Activated naive CD8-positive, alpha-beta T cell treated with anti-CD3 and anti-CD28 coated beads, Interleukin-2, amount 50 U/mL, for 24 hours (primary cell): ENCODE measurements around the gene NHSL1.

Experiments used
- ATAC-seq: fragments of 150-1000 bp; cut with Tn5 transposase; one replicate; pipeline ENCODE4 v1.10.0; 2021
- DNase-seq: peaks from one replicate; pipeline ENCODE4 v3.0.0; 2021
- H3K27ac Mint-ChIP-seq: one replicate; pipeline ENCODE4 v1.8.0; 2021; ENCODE audit warnings: mild to moderate bottlenecking, mixed read lengths
- H3K27me3 Mint-ChIP-seq: one replicate; pipeline ENCODE4 v1.8.0; 2021; ENCODE audit warnings: mixed read lengths
- H3K36me3 Mint-ChIP-seq: one replicate; pipeline ENCODE4 v1.8.0; 2021; ENCODE audit warnings: low read depth, mixed read lengths
- H3K4me1 Mint-ChIP-seq: one replicate; pipeline ENCODE4 v1.8.0; 2021; ENCODE audit warnings: mixed read lengths
- H3K4me3 Mint-ChIP-seq: one replicate; pipeline ENCODE4 v1.8.0; 2021; ENCODE audit warnings: mild to moderate bottlenecking, moderate library complexity, mixed read lengths
- H3K9me3 Mint-ChIP-seq: one replicate; pipeline ENCODE4 v1.8.0; 2021; ENCODE audit warnings: mixed read lengths

The NHSL1 gene

DNA sequence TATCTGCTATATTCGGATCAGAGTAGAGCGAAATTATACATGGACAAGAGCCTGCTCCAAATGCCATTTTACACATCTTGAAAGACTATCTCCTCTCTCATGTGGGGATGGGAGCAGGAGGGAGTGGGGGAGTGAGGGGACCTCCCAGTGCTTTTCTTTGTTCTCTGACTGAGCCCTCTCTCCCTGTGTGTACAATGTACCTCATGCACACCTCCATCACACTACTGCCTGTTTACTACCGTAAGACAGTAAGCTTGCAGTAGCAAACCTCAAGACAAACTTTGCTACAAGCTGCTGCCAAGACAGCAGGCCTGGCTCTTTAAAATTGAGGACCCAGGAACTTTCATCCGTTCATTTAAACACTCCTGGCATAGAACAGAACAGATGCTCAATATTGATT lies 7.2 kb downstream of the NHSL1 start:
- H3K27ac Mint-ChIP-seq: no peak overlapping the region
- no peak overlapping the region for H3K4me3 Mint-ChIP-seq
- peaks cover 4% of the 10 kb centered on the region for H3K27me3 Mint-ChIP-seq
- DNase-seq (no peak), ATAC-seq (no peak)
- no peaks in the 10 kb centered on the region for H3K4me1 Mint-ChIP-seq
- H3K36me3 Mint-ChIP-seq: no peaks in the 10 kb centered on the region
- no peaks in the 10 kb centered on the region for H3K9me3 Mint-ChIP-seq

DNA sequence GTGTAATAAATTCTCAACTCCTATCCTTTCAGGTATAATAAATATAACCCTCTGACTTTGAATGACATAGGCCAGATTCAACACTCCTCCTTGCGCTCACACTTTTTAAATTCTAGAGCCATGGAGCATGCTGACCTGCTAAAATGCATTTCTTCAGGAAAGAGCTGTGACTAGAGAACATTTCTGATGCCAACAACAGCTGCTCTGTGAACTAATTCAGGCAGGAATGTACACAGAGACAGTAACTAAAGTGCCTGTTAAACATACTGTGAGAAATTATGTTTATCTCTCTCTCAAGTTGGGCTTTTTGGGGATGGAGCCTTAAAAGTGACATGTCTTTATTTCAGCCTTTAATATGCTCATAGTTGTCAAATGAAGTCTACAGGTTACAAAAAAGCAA lies 8.3 kb downstream of the NHSL1 start:
- no peak for ATAC-seq
- Mint-ChIP-seq H3K4me1 (peaks cover 7% of the 10 kb centered on the region), H3K27ac (no peak overlapping the region), H3K36me3 (no peaks in the 10 kb centered on the region), H3K9me3 (no peaks in the 10 kb centered on the region), H3K27me3 (peaks cover 4% of the 10 kb centered on the region), H3K4me3 (no peak overlapping the region)
- no peak for DNase-seq

DNA sequence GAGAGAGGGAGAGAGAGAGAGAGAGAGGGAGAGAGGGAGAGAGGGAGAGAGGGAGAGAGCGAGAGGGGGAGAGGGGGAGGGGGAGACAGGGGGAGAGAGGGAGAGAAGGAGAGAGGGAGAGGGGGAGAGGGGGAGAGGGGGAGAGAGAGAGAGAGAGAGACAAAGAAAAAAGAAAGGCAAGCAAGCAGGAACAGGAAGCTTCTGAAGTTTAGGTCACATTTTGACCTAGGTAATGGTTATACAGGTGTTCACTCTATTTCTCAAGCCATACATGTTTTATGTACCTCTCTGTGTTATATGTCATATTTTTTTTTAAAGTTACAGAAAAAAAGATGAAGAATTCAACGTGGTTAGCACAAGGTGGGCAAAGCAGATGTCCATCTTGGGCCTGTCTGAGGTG lies 9.4 kb downstream of the NHSL1 start:
- Mint-ChIP-seq H3K4me1 (peaks cover 7% of the 10 kb centered on the region), H3K27ac (no peak overlapping the region), H3K9me3 (no peaks in the 10 kb centered on the region), H3K36me3 (no peaks in the 10 kb centered on the region), H3K4me3 (no peak overlapping the region), H3K27me3 (peaks cover 4% of the 10 kb centered on the region)
- DNase-seq (no peak), ATAC-seq (no peak)

DNA sequence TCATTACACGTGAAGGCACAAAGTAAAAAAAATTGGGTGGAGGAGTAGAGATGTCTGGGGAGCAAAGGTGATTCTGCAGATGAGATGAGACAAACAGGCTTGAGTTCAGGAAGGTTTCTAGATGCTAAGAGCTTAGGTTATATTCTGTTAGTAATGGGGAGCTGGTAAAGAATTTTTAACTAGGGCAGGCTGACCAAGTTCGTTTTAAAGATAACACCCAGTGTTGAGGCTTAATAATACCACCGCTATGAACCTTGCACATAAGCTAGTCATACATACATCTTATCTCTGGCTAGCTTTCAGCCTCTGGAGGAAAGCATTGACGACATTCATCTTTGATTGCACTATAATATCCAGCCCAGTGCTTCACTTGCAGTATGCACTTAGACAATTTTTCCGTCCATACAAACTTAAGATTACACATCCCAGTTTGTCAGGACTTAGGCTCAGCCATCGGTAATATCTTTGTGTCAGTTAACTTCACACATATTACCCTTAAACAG lies 12.1 kb downstream of the NHSL1 start:
- Mint-ChIP-seq H3K27ac (no peak overlapping the region), H3K4me1 (peaks cover 7% of the 10 kb centered on the region), H3K27me3 (no peaks in the 10 kb centered on the region), H3K36me3 (no peaks in the 10 kb centered on the region), H3K9me3 (no peaks in the 10 kb centered on the region), H3K4me3 (no peak overlapping the region)
- no peak for DNase-seq
- no peak for ATAC-seq

DNA sequence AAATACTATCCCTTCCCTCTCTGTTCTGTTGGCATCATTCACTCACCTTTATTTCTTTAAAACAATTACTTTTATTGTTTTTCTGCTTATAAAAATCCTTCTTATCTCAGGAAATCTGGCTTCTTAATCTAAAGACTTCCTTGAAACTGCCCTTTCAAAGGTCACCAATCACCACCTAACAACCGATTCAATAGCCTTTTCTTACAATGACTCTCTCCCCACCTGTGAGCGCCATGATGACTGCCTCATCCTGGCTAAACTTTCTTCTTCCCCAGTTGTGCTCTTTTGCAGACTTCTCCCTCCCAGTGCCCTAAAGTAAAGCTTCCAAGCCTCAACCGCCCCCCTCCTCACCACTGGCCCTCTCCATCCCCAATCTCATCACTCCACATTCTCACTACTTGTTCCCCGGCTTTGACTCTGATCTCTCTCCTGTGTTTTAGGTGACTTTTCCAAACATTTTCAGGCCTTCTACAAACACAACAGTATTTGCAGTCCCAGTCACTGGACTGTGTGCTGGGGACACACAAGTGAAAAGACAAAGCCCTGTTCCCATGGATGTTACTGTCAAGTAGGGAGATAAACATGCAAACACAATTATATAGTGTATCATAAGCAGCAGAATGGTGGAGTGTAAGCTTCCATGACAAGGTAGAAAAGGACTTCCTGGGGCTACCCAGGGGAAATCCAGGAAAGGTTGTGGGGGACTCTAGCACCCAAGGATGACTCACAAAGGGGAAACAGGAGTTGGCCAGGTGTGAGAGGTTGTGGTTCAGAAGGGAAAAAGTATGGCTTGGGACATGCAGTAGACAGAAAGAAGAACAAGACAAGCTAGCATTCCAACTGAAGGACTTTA lies 12.8 kb downstream of the NHSL1 start:
- H3K4me1 Mint-ChIP-seq: peaks cover 7% of the 10 kb centered on the region
- peak overlapping the region; percentile 37 for H3K27ac Mint-ChIP-seq
- no peak overlapping the region for H3K4me3 Mint-ChIP-seq
- no peak for ATAC-seq
- H3K36me3 Mint-ChIP-seq: no peaks in the 10 kb centered on the region
- H3K9me3 Mint-ChIP-seq: no peaks in the 10 kb centered on the region
- H3K27me3 Mint-ChIP-seq: no peaks in the 10 kb centered on the region
- no peak for DNase-seq

DNA sequence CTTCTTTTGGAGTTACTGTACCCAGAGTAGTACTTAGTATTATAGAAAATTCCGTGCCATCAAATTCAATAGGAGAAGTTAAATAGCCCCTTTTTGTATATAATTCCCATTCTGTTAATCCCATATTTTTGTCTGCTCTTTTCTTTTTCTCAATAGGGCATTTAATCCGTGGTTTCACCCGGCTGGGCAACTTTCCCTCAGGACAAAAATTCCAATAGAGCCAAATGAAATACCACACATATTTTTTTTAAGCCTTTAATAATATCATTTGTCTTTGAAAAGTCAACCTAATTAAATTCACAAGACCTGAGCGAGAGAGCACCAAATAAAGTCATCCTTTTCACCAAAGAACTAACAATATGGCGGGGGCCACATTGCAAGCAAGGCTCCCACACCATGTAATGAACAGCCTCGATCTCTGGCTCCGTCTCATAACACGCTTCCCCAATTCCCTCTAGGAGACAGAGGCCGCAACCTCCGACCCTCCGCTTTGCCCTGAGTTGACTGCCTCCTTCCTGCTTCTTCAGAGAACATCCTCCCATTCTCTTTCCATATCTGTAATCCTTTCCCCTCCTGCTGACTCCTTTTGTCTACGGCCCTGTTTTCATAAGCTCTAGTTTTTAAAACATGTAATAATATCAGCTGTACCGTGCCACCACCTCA lies 13.6 kb downstream of the NHSL1 start:
- Mint-ChIP-seq H3K27me3 (no peaks in the 10 kb centered on the region), H3K9me3 (no peaks in the 10 kb centered on the region), H3K4me3 (no peak overlapping the region), H3K4me1 (peaks cover 7% of the 10 kb centered on the region), H3K36me3 (no peaks in the 10 kb centered on the region), H3K27ac (no peak overlapping the region)
- ATAC-seq (no peak), DNase-seq (no peak)

DNA sequence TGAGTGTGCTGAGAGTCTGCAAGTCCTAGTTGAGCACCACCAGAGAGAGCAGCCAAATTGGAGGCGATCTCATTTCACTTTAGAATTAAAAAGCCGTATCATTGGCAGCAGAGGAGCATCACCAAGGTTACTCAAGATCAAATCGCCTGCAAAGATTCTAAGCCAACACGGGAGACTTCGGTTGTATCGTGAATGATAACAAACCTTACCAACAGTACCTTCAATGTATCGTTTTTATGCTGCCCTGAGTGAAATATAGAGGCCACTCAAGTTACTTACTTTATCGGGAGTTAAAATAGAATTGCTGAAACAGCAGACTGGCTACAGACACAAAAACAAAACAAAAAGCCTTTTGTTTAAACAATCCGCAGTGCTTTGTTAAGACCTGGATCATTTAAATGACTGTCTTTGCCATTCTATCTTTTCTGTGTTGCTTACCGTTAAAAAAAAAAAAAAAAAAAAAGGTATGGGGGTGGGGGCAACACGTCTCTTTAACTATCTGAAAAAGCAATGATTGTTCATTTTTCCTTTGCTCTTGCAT lies 14.2 kb downstream of the NHSL1 start:
- Mint-ChIP-seq H3K27ac (no peak overlapping the region), H3K27me3 (no peaks in the 10 kb centered on the region), H3K4me3 (no peak overlapping the region), H3K4me1 (peaks cover 7% of the 10 kb centered on the region), H3K36me3 (no peaks in the 10 kb centered on the region), H3K9me3 (no peaks in the 10 kb centered on the region)
- DNase-seq (no peak), ATAC-seq (no peak)

DNA sequence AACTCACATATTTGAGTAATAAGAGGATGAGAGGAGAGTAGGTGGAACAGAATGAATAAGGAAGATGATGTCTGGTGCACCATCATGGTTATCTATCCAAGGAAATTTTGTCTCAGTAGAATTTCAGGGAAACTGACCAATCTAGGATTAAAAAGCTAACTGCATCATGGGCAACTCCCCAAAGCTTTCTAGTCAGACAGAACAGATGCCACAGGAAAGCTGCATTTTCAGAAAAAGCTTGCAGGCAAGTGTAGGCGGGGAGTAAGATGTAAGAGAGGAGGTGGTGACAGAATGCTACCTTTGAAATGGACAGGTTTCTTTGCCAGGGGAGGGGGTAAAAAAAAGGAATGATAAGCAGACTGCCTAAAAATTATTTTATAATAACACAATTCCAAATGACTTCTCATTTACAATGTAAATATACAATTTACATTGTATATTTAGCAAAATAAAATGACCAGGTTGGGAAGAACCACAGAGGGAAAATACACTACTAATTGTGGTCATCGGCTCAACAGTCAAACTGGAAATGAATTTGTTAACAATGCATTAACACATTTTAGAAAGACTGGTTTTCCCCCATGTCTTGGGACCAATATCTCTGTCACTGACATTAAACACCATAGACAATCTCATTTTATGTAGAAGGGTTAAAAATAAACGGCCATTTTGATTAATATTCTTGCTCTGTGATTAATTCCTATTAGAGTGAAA lies 15.1 kb downstream of the NHSL1 start:
- DNase-seq (no peak), ATAC-seq (no peak)
- no peak overlapping the region for H3K27ac Mint-ChIP-seq
- H3K4me1 Mint-ChIP-seq: peaks cover 7% of the 10 kb centered on the region
- no peaks in the 10 kb centered on the region for H3K27me3 Mint-ChIP-seq
- no peak overlapping the region for H3K4me3 Mint-ChIP-seq
- no peaks in the 10 kb centered on the region for H3K36me3 Mint-ChIP-seq
- no peaks in the 10 kb centered on the region for H3K9me3 Mint-ChIP-seq

DNA sequence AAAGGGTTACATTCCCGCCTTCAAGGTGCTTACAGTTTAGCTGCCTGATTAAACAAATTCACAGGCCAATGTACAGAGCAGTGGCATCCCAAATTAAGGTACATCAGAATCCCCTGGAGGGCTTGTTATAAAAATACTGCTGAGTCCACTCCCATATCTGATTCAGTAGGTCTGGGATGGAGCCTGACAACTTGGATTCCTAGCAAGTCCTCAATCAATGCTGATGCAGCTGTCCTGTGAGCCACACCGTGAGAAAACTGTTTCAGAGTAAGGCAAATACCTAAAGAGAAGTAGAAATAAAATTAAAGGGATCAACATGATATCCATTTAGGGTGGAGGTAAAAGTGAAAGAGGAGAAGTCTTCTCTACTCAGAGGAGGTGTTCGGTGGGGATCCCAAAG lies 16.5 kb downstream of the NHSL1 start:
- no peak overlapping the region for H3K27ac Mint-ChIP-seq
- no peaks in the 10 kb centered on the region for H3K36me3 Mint-ChIP-seq
- DNase-seq (no peak), ATAC-seq (no peak)
- no peaks in the 10 kb centered on the region for H3K9me3 Mint-ChIP-seq
- H3K27me3 Mint-ChIP-seq: no peaks in the 10 kb centered on the region
- peaks cover 7% of the 10 kb centered on the region for H3K4me1 Mint-ChIP-seq
- H3K4me3 Mint-ChIP-seq: no peak overlapping the region

DNA sequence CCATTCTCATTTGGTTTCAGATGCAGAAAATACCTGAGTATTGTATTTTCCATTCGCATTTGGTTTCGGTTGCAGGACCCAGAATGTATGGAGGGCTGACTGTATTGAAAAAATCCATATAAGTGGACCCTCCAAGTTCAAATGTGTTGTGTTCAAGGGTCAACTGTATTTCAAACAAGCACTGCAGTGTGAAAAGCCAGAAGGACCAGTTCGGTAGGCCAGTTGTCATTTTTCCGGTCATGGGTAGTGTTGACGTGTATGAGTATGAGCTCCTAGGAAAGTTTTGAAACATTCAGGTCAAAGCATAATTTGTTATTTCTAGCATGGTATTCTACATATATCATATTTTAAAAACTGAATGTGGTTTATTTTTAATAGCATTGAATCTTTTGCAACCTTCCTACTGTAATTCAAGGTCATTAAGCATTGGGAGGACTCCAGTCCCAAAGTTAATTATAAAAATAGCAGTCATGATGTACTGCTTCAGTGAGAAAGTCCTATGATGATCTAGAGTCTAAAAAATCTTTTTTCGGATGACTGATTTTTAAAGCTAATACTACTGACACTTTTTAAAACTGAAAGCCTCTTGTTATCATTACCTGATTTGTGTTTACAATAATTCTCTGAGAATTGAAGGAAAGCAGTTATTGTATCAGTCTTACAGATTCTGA lies 18.9 kb downstream of the NHSL1 start:
- Mint-ChIP-seq H3K9me3 (no peaks in the 10 kb centered on the region), H3K36me3 (no peaks in the 10 kb centered on the region), H3K4me1 (no peaks in the 10 kb centered on the region), H3K27ac (no peak overlapping the region), H3K4me3 (no peak overlapping the region), H3K27me3 (no peaks in the 10 kb centered on the region)
- DNase-seq: no peak
- no peak for ATAC-seq

DNA sequence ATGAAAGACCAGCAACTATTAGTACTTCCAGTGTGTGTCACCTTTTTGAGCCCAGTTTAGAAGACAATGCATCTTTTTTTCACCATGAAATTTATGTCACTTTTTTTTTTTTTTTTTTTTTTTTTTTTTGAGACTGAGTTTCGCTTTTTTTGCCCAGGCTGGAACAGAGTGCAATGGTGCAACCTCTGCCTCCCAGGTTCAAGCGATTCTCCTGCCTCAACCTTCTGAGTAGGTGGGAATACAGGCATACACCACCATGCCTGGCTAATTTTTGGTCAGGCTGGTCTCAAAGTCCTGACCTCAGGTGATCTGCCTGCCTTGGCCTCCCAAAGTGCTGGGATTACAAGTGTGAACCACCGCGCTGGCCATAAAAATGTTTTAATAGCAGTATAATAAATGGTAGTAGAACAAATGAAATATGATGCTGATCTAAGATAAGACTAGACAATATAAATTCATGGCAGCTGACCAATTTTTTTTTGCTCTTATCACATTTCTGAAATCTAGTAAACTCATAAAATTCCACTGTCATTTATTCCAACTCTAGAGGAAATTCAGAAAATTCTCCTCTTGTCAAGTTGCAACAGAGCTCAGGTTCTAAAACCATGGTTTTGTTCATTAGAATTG lies 21.3 kb downstream of the NHSL1 start:
- H3K27me3 Mint-ChIP-seq: no peaks in the 10 kb centered on the region
- no peak overlapping the region for H3K4me3 Mint-ChIP-seq
- ATAC-seq: no peak
- no peaks in the 10 kb centered on the region for H3K36me3 Mint-ChIP-seq
- DNase-seq: no peak
- no peaks in the 10 kb centered on the region for H3K9me3 Mint-ChIP-seq
- no peak overlapping the region for H3K27ac Mint-ChIP-seq
- no peaks in the 10 kb centered on the region for H3K4me1 Mint-ChIP-seq

DNA sequence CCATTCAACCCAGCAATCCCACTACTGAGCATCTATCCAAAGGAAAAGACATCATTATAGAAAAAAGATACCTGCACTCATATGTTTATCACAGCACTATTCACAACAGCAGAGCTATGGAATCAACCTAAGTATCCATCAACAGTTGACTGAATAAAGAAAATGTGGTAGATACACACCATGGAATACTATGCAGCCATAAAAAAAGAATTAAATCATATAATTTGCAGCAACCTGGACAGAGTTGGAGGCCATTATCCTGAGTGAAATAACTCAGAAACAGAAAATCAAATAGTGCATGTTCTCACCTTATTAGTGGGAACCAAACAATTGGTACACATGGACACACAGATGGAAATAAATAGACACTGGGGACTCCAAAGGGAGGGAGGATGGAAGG lies 23.2 kb downstream of the NHSL1 start:
- Mint-ChIP-seq H3K4me1 (no peaks in the 10 kb centered on the region), H3K27ac (no peak overlapping the region), H3K36me3 (no peaks in the 10 kb centered on the region), H3K4me3 (no peak overlapping the region), H3K27me3 (no peaks in the 10 kb centered on the region), H3K9me3 (no peaks in the 10 kb centered on the region)
- ATAC-seq (no peak), DNase-seq (no peak)

DNA sequence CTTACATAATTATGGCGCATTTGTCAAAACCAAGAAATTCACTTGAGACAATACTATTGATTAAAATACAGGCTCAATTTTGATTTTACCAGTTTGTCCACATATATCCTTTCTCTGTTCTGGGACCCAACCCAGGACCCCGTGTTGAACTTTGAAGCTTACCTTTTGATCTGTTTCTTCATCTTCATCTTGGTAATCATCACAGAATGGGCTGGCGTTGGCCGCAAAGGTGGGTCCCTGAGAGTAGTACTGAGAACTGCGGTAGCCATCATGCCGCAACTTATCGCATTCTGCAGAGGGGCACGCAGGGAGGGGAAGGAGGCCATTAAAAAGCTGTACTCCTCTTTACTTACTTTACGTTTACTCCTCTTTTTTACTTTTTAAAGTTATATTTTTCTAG lies 26.1 kb downstream of the NHSL1 start:
- ATAC-seq (no peak), DNase-seq (no peak)
- Mint-ChIP-seq H3K27ac (no peak overlapping the region), H3K4me3 (no peak overlapping the region), H3K4me1 (no peaks in the 10 kb centered on the region), H3K9me3 (no peaks in the 10 kb centered on the region), H3K36me3 (no peaks in the 10 kb centered on the region), H3K27me3 (no peaks in the 10 kb centered on the region)
